K562 (cell line): Measurements from ENCODE around the gene CDC45. TPM values are rescaled to one million over a fixed set of nuclear protein-coding genes. Genes with fewer than 3 reads are reported as not detected.

Source experiments
- ATAC-seq: fragments of 200-7000 bp; cut with Tn5 transposase; 3 replicates; pipeline ENCODE4 v1.9.1; 2020; ENCODE audit warnings: moderate library complexity
- BruUV-seq: library from RNA; stranded (reverse); fragments of 400-500 nt; replicated peaks from 2 replicates; lab custom pipeline; 2021; lab: Mats Ljungman, UMichigan
- CTCF ChIA-PET: fragments of 300-600 bp; formaldehyde crosslinking; extraction: SDS; loops from one replicate; lab custom pipeline; 2021; ENCODE audit warnings: low intra/inter-chr PET ratio; lab: Yijun Ruan, JAX
- POLR2A ChIA-PET: fragments of 300-600, 350-650 bp; sonication (Branson Sonifier 250); formaldehyde crosslinking; extraction: SDS; loops from one replicate; lab custom pipeline; 2021; ENCODE audit warnings: antibody characterized with exemption, inconsistent platforms; lab: Yijun Ruan, JAX
- DNase-seq, 4 experiments: peaks; one replicate each; pipeline versions ENCODE4 v3.0.0 to v3.0.0-alpha.2; 2011 to 2018; ENCODE audit warnings: low spot score in 3 of 4, mixed read lengths in 3 of 4; ENCODE audit errors: extremely low read depth in 1 of 4
- FAIRE-seq: peaks from 2 replicates; lab custom pipeline; 2011; peaks lifted over from hg19 to GRCh38; lab: Jason Lieb, UNC
- H2AFZ ChIP-seq: 2 replicates; pipeline ENCODE4 v1.6.0; 2011; ENCODE audit warnings: low read depth, low read length, control low read depth, inconsistent platforms
- H3K27ac ChIP-seq: fragments of 200-600 bp; 3 replicates; pipeline ENCODE4 v1.8.0; 2011; ENCODE audit warnings: low read depth, mild to moderate bottlenecking, control low read depth, inconsistent platforms, low read length, moderate library complexity, mixed read lengths; ENCODE audit errors: extremely low read depth
- H3K27me3 ChIP-seq, 2 experiments: fragments of 300-600 bp in 1 of 2; 2 replicates in 1 of 2; 3 replicates in 1 of 2; pipeline versions ENCODE4 v1.6.0 to v1.8.0; 2011; ENCODE audit warnings: inconsistent platforms in 2 of 2, low read length in 2 of 2, mild to moderate bottlenecking in 1 of 2, mixed read lengths in 1 of 2, moderate library complexity in 1 of 2; ENCODE audit not compliant: control insufficient read depth in 2 of 2, insufficient read depth in 2 of 2
- H3K36me3 ChIP-seq: fragments of 300-600 bp; 3 replicates; pipeline ENCODE4 v1.8.0; 2011; ENCODE audit warnings: mild to moderate bottlenecking, low read length, inconsistent platforms; ENCODE audit not compliant: control insufficient read depth, insufficient read depth
- H3K4me1 ChIP-seq, 2 experiments: fragments of 200-600 bp in 1 of 2; replicated peaks in 1 of 2; 2 replicates in 1 of 2; 3 replicates in 1 of 2; pipeline versions ENCODE4 v1.5.1 to v1.8.0; 2011; ENCODE audit warnings: inconsistent platforms in 2 of 2, low read length in 2 of 2, mild to moderate bottlenecking in 1 of 2, mixed read lengths in 1 of 2, moderate library complexity in 1 of 2; ENCODE audit not compliant: control insufficient read depth in 2 of 2, insufficient read depth in 2 of 2
- H3K4me2 ChIP-seq: 2 replicates; pipeline ENCODE4 v1.6.1; 2011; ENCODE audit warnings: low read length, control low read depth, inconsistent platforms, mixed read lengths; ENCODE audit not compliant: insufficient read depth
- H3K4me3 ChIP-seq: fragments of 200-600 bp; sonication (generic), shearing (Covaris generic); 2 replicates; pipeline ENCODE4 v1.5.1; 2016; ENCODE audit warnings: control low read depth, inconsistent platforms
- H3K79me2 ChIP-seq: fragments of 200-600 bp; 3 replicates; pipeline ENCODE4 v1.8.0; 2011; ENCODE audit warnings: low read length, inconsistent platforms; ENCODE audit not compliant: control insufficient read depth, insufficient read depth
- H3K9ac ChIP-seq, 2 experiments: 2 replicates each; pipeline versions ENCODE4 v1.6.0 to v1.6.1; 2011; ENCODE audit warnings: low read depth in 2 of 2, low read length in 2 of 2, control low read depth in 1 of 2, inconsistent platforms in 1 of 2, mild to moderate bottlenecking in 1 of 2, mixed read lengths in 1 of 2; ENCODE audit not compliant: insufficient read depth in 1 of 2
- H3K9me1 ChIP-seq: one replicate; pipeline ENCODE4 v1.6.0; 2011; ENCODE audit warnings: inconsistent platforms, mild to moderate bottlenecking, low read length, moderate library complexity; ENCODE audit not compliant: control insufficient read depth, insufficient read depth
- H3K9me3 ChIP-seq: replicated peaks from 2 replicates; pipeline ENCODE4 v1.5.1; 2011; ENCODE audit warnings: low read depth, low read length, inconsistent platforms; ENCODE audit not compliant: control insufficient read depth, insufficient read depth
- H4K20me1 ChIP-seq: replicated peaks from 2 replicates; pipeline ENCODE4 v1.6.1; 2011; ENCODE audit warnings: low read length, inconsistent platforms, mixed read lengths; ENCODE audit not compliant: control insufficient read depth, insufficient read depth
- ATF1 ChIP-seq, 2 experiments: fragments of 450-650 bp in 1 of 2; IDR thresholded peaks; 2 replicates each; pipeline ENCODE4 v1.6.1; 2016; ENCODE audit warnings: missing compliant biosample characterization in 1 of 2, missing genetic modification characterization in 1 of 2
- CBX5 ChIP-seq: IDR thresholded peaks from 2 replicates; pipeline ENCODE4 v1.6.1; 2014; ENCODE audit warnings: low read depth, borderline replicate concordance
- E2F4 ChIP-seq: sonication (generic); formaldehyde crosslinking; IDR thresholded peaks from 2 replicates; pipeline ENCODE4 v1.8.0; 2022; ENCODE audit warnings: mild to moderate bottlenecking, low read depth, missing genetic modification reagents
- ELF1 ChIP-seq: fragments of 200-800 bp; sonication (Bioruptor generic); IDR thresholded peaks from 2 replicates; pipeline ENCODE4 v1.6.1; 2016; ENCODE audit warnings: missing genetic modification characterization, missing compliant biosample characterization
- ERF ChIP-seq: fragments of 450-650 bp; formaldehyde crosslinking; IDR thresholded peaks from 2 replicates; pipeline ENCODE4 v1.4.0; 2020; ENCODE audit warnings: mild to moderate bottlenecking, mixed read lengths
- GATAD2A ChIP-seq: fragments of 450-650 bp; IDR thresholded peaks from 2 replicates; pipeline ENCODE4 v1.6.1; 2017
- NFE2L1 ChIP-seq: fragments of 450-650 bp; IDR thresholded peaks from 2 replicates; pipeline ENCODE4 v1.6.1; 2016; ENCODE audit warnings: missing genetic modification characterization, low read depth, mild to moderate bottlenecking, missing compliant biosample characterization, moderate library complexity, borderline replicate concordance
- NR3C1 ChIP-seq: sonication (generic); formaldehyde crosslinking; IDR thresholded peaks from 2 replicates; pipeline ENCODE4 v1.8.1; 2022; ENCODE audit warnings: missing genetic modification reagents
- RBM25 ChIP-seq: fragments of 200-400 bp; formaldehyde crosslinking; IDR thresholded peaks from 2 replicates; pipeline ENCODE4 v1.6.1; 2018; ENCODE audit warnings: low read length, low read depth, moderate library complexity; ENCODE audit not compliant: severe bottlenecking
- SMAD4 ChIP-seq: fragments of 250-450 bp; sonication (Bioruptor Pico); conservative IDR thresholded peaks from 2 replicates; pipeline ENCODE4 v1.8.0; 2021; ENCODE audit warnings: inconsistent platforms, mild to moderate bottlenecking, moderate library complexity
- SREBF1 ChIP-seq: fragments of 150-350 bp; IDR thresholded peaks from 2 replicates; pipeline ENCODE4 v1.6.1; 2014; ENCODE audit warnings: antibody characterized with exemption, low read depth, low read length, borderline replicate concordance
- TEAD2 ChIP-seq: fragments of 450-650 bp; IDR thresholded peaks from 2 replicates; pipeline ENCODE4 v1.6.1; 2016; ENCODE audit warnings: missing genetic modification characterization, control low read depth, missing compliant biosample characterization
- TFAM ChIP-seq: fragments of 250-450 bp; sonication (Bioruptor Pico); conservative IDR thresholded peaks from 2 replicates; pipeline ENCODE4 v1.5.0; 2021; ENCODE audit warnings: mild to moderate bottlenecking, moderate library complexity
- THRAP3 ChIP-seq: fragments of 450-650 bp; IDR thresholded peaks from 2 replicates; pipeline ENCODE4 v1.6.1; 2016; ENCODE audit warnings: mild to moderate bottlenecking, inconsistent platforms, borderline replicate concordance
- VEZF1 ChIP-seq: fragments of 200-800 bp; sonication (Bioruptor generic); IDR thresholded peaks from 2 replicates; pipeline ENCODE4 v1.6.1; 2017; ENCODE audit warnings: missing genetic modification characterization, missing compliant biosample characterization
- ZBTB5 ChIP-seq: fragments of 450-650 bp; IDR thresholded peaks from 2 replicates; pipeline ENCODE4 v1.6.1; 2017; ENCODE audit warnings: antibody characterized with exemption
- ZNF408 ChIP-seq: fragments of 250-450 bp; sonication (Bioruptor Pico); IDR thresholded peaks from 2 replicates; pipeline ENCODE4 v1.4.0; 2020; ENCODE audit warnings: low read depth, mild to moderate bottlenecking, moderate library complexity
- ZNF699 ChIP-seq: fragments of 250-450 bp; sonication (Bioruptor Pico); IDR thresholded peaks from 2 replicates; pipeline ENCODE4 v1.8.0; 2021; ENCODE audit warnings: mild to moderate bottlenecking, moderate library complexity; ENCODE audit not compliant: insufficient replicate concordance
- WGBS: fragments of 100-300 bp; shearing (Covaris generic); methylation state at CpG from one replicate; pipeline ENCODE4 v1.1.6; 2016; ENCODE audit warnings: low coverage, mixed read lengths; ENCODE audit not compliant: insufficient coverage; ENCODE audit errors: missing lambda C conversion rate; 5-methylcytosine and 5-hydroxymethylcytosine counted together
- in situ Hi-C: fragments of 300-500 bp; cut with MboI; formaldehyde crosslinking; loops from 4 replicates; pipeline ENCODE4 v1.15.0; 2018; ENCODE audit warnings: inconsistent platforms, mixed read lengths
- intact Hi-C: fragments of 100-400 bp; cut with micrococcal nuclease; formaldehyde crosslinking; loops from 2 replicates; pipeline ENCODE4 v1.14.2; 2022
- polyA plus RNA-seq, 8 experiments: library from polyadenylated mRNA; depleted of rRNA in 4 of 8; stranded (reverse) in 5 of 8; unstranded in 3 of 8; fragments of >200 nt; fragmentation: Nextera tagmentation in 2 of 8; fragmentation: Illumina TruSeq in 1 of 8; extraction: Ambion mirVana in 2 of 8; extraction: Trizol in 1 of 8; gene quantifications; 2 replicates each; pipeline versions ENCODE4 v1.2.1 to v1.2.3, GENCODE V29; 2011 to 2014; ENCODE audit warnings: inconsistent platforms in 1 of 8, missing spikeins in 1 of 8
- total RNA-seq, 7 experiments: library from RNA; depleted of rRNA in 6 of 7; stranded (reverse); fragments of >200 nt in 6 of 7; fragmentation: Illumina TruSeq in 2 of 7; extraction: Trizol in 2 of 7; gene quantifications; 2 replicates each; pipeline versions ENCODE4 v1.2.1 to v1.2.3, GENCODE V29; 2011 to 2021; ENCODE audit warnings: low replicate concordance in 1 of 7

The CDC45 gene
- total and polyA plus RNA-seq, 9 of the 15 experiments (the other 6 are each of a cell fraction or from before 2014, with no cell fraction given): 251 to 580 (median 410) TPM

- ATAC-seq: no peak
- POLR2A ChIA-PET: interaction anchor here (0.7 to 4.6 kb wide), 6 partner anchors 10 to 195 kb away, joined by 3 to 33 read pairs (median 4); no protein-coding TSS in a partner anchor
- H4K20me1 ChIP-seq: peaks cover 8% of the 10 kb centered on the region
- H3K4me1 ChIP-seq: peaks cover 0 to 4% of the 10 kb centered on the region in 2 experiments; a peak in 1 of 5 replicates
- 94% methylated on average over 14 of the region's 14 CpGs for WGBS
- no peak overlapping the region for H3K4me2 ChIP-seq
- peak overlapping the region in 1 of 2 experiments; percentile 5; a peak in 1 of 4 replicates for H3K9ac ChIP-seq
- H3K79me2 ChIP-seq: no peaks in the 10 kb centered on the region
- H3K27ac ChIP-seq: no peak overlapping the region
- H3K9me3 ChIP-seq: no peaks in the 10 kb centered on the region
- in situ Hi-C loops (no loop called here), intact Hi-C loops (no loop called here)
- no peak overlapping the region for H3K4me3 ChIP-seq
- H3K9me1 ChIP-seq: peaks cover 7% of the 10 kb centered on the region
- no peak overlapping the region for H2AFZ ChIP-seq
- DNase-seq: no peak
- BruUV-seq: no TSS peak
- H3K36me3 ChIP-seq: peaks cover 99% of the 10 kb centered on the region
- H3K27me3 ChIP-seq: no peaks in the 10 kb centered on the region
- no peak for FAIRE-seq
- CTCF ChIA-PET: no interaction called here
- TF ChIP-seq VEZF1 (CRISPR knock-in tag) (no peak), ERF (no peak), RBM25 (no peak), SREBF1 (0 out of 2 replicates have a peak, but pooled peaks have one; percentile 20), NR3C1 (CRISPR knock-in tag) (0 out of 2 replicates have a peak, but pooled peaks have one; percentile 25), ZNF408 (CRISPR knock-in tag) (no peak), TEAD2 (tag) (no peak), THRAP3 (no peak), NFE2L1 (no peak), SMAD4 (CRISPR knock-in tag) (no peak), ZBTB5 (no peak), ATF1 (CRISPR knock-in tag; IDR thresholded peaks at IDR 0.05) (no peak), ATF1 (tag; IDR thresholded peaks at IDR 0.05) (no peak), CBX5 (no peak), TFAM (CRISPR knock-in tag) (no peak), ELF1 (tag) (no peak), E2F4 (CRISPR knock-in tag) (no peak), GATAD2A (no peak), ZNF699 (CRISPR knock-in tag) (no peak)
Measured at GRCh38 chr22:19514831-19515565, 35.3 kb downstream of the CDC45 start.
